ENCODE measurements around the gene GGA3.
"Not testable (repeated sequence)": the region's sequence is repeated elsewhere in the genome, so short reads cannot be mapped to it uniquely, and the experiment has no call there.

The GGA3 gene

GRCh38 chr17:75218131-75218530, 43.3 kb downstream of the GGA3 start:
- DNase-seq (ENCODE audit: low read depth): no peak

DNA sequence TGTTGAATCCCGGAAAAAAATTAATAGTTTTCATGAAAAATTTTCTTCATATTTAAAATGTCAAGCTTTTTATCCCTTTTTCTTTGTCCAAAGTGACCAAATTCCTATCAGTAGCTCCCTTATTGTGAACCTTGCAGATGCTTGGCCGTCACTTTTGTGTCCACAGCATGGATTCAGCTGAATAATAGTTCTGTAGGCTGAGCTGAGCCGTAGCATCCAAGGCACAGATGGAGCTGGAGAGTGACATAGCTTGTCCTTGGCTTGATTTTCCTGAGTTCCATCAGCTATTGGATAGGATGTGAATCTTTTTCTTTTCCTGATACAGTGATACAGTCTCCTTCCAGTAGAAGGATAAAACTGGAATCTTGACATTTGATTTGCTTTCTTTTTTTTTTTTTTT, 52.3 kb downstream of the GGA3 start:
- no peak for DNase-seq (ENCODE audit: low read depth)

DNA sequence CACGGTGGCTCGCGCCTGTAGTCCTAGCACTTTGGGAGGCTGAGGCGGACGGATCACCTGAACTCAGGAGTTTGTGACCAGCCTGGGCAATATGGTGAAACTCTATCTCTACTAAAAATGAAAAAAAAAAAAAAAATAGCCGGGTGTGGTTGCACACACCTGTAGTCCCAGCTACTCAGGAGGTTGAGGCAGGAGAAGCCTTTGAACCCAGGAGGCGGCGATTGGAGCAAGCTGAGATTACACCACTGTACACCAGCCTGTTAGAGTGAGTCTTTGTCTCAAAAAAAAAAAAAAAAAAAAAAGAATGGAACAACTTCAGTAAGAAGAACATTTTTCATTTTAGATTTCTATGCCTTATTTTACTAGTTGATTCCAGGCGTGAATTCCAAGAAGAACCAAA, 53.2 kb downstream of the GGA3 start:
- DNase-seq (ENCODE audit: low read depth): no peak

DNA sequence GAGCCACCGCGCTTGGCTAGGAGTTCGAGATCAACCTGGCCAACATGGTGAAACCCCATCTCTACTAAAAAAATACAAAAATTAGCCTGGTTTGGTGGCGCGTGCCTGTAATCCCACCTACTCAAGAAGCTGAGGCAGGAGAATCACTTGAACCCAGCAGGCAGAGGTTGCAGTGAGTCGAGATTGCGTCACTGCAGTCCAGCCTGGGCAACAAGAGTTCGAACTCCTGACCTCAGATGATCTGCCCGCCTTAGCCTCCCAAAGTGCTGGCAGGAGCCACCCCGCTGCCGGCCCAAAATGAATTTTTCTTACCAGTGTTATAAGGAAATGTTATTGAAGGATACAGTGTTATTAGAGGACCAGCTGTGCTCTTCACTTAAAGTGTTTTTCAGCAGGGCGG, 53.6 kb downstream of the GGA3 start:
- no peak for DNase-seq (ENCODE audit: low read depth)

DNA sequence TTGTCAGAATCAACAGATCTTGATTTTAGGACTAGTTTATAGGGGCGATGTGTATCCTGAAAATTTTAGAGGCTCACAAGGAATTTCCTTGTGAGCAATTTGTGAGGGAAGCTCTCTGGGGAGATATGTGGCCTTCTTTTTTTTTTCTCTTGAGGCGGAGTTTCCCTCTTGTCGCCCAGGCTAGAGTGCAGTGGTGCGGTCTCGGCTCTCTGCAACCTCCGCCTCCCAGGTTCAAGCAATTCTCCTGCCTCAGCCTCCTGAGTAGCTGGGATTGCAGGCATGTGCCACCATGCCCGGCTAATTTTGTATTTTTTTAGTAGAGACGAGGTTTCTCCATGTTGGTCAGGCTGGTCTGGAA, 54.4 kb downstream of the GGA3 start:
- DNase-seq (ENCODE audit: low read depth): not testable (repeated sequence)

DNA sequence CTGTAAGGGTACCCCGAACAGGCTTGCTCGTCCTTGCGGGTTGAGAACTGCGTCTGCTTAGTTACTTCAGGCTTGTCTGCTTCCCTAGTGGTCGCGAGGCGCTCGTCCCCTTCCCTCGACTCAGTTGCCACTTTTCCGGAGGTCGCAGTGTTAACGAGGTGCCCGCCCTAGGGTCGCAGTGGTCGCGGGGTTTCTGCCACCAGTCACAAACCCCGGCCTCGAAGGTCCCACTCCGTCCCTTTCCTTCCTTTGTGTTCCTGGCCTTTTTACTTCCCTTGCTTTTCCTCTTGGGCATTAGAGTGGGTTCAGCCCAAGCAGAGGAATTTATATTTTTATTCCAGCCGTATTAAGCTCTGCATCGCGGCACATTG, 55.6 kb downstream of the GGA3 start:
- no peak for DNase-seq (ENCODE audit: low read depth)

DNA sequence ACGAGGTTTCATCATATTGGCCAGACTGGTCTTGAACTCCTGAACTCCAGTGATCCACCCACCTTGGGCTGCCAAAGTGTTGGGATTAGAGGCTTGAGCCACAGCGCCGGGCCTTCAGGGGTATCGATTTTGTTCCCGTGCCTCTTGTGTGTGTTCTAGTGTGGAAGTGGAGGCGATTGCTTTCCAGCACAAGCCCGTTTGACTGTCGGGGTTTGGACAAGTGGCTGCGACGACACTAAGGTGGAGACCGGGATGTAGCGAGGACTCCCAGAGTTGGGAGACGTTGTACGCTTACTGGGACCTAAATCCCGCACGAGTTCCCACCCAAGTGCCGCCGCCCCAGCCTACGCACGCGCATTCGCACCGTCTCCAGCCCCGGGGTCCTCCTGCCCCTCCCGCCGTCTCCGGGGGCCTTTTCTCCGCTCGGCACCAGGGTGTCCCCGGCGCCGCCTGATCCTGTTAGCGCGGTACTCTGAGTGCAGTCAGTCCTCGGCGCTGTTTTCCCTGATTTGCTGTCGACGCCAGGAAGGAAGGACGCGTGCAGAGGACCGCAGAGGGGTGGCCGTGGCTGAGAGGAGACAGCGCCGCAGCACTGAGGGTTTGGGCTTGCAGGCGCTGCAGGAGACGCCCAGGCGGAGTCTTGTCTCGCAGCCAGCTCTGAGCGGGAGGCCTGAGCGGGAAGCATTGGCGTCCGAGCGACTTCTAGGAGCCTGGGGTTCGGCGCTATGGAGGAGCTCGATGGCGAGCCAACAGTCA, 56.2 kb downstream of the GGA3 start, which contains the start of gene NUP85:
NUP85 (plus strand) TSS at position 643 of the 756 bp plus-strand sequence; CDS start at position 726, 83 bp downstream.
- DNase-seq (ENCODE audit: low read depth): peak; percentile 90

GRCh38 chr17:75199886-75200618, 61.4 kb downstream of the GGA3 start:
- no peak for DNase-seq (ENCODE audit: low read depth)

DNA sequence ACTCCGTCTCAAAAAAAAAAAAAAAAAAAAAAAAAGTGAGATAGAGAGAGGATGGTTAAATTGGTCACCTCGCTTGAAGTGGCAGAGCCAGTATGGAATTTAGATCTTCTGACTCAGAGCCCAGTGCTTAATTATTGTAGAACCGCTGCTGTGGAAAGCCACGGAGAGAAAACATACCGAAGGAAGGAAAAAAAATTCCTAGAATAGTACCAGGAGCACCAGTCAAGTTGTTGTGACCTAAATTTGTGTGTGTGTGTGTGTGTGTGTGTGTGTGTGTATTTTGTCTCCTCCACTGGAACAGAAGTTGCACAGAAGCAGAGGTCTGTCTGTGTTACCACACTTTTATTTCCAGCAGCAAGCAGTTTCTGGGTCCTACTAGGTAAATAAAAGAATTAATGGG, 66.5 kb downstream of the GGA3 start:
- no peak for DNase-seq (ENCODE audit: low read depth)

GRCh38 chr17:75191584-75191983, 69.8 kb downstream of the GGA3 start:
- DNase-seq (ENCODE audit: low read depth): no peak

GRCh38 chr17:75188614-75189013, 72.8 kb downstream of the GGA3 start:
- DNase-seq (ENCODE audit: low read depth): no peak

Measured in fibroblast of gingiva (primary cell).